ENCODE data around the gene KIF1C. TPM values are rescaled to one million over a fixed set of nuclear protein-coding genes. Genes with fewer than 3 reads are reported as not detected.

Gene KIF1C
- total RNA-seq, 6 experiments from 2014 or later, result 59.8 to 112 (median 99.3) TPM

GRCh38 chr17:5045496-5045895 lies 47.7 kb downstream of the KIF1C start:
- no peaks in the 10 kb centered on the region for H3K4me1 ChIP-seq
- no peak for TF ChIP-seq CTCF (IDR thresholded peaks at IDR 0.05)
- TF ChIP-seq POLR2A (IDR thresholded peaks at IDR 0.05), result no peak
- DNase-seq (no peak), ATAC-seq (no peak)
- H3K36me3 ChIP-seq, result no peaks in the 10 kb centered on the region
- no peak overlapping the region for H3K4me3 ChIP-seq
- no peaks in the 10 kb centered on the region for H3K9me3 ChIP-seq
- H3K27me3 ChIP-seq, result no peaks in the 10 kb centered on the region
- 83% methylated on average over 6 of the region's 6 CpGs for WGBS (ENCODE audit: insufficient coverage, low coverage, low lambda C conversion rate, missing lambda C conversion rate)
- H3K27ac ChIP-seq, result no peak overlapping the region
- intact Hi-C loops (cut with DNase I), result no loop called here

- intact Hi-C loops (cut with DNase I), result no loop called here
- Histone ChIP-seq H3K9me3 (no peaks in the 10 kb centered on the region), H3K4me3 (no peak overlapping the region), H3K36me3 (no peaks in the 10 kb centered on the region), H3K4me1 (no peaks in the 10 kb centered on the region), H3K27ac (no peak overlapping the region), H3K27me3 (no peaks in the 10 kb centered on the region)
- 37% methylated on average over 2 of the region's 2 CpGs for WGBS (ENCODE audit: insufficient coverage, low coverage, low lambda C conversion rate, missing lambda C conversion rate)
- ATAC-seq (no peak), DNase-seq (no peak)
- TF ChIP-seq POLR2A (IDR thresholded peaks at IDR 0.05) (no peak), CTCF (IDR thresholded peaks at IDR 0.05) (no peak)
Observed at GRCh38 chr17:5047446-5047845, 49.7 kb downstream of the KIF1C start.

DNA sequence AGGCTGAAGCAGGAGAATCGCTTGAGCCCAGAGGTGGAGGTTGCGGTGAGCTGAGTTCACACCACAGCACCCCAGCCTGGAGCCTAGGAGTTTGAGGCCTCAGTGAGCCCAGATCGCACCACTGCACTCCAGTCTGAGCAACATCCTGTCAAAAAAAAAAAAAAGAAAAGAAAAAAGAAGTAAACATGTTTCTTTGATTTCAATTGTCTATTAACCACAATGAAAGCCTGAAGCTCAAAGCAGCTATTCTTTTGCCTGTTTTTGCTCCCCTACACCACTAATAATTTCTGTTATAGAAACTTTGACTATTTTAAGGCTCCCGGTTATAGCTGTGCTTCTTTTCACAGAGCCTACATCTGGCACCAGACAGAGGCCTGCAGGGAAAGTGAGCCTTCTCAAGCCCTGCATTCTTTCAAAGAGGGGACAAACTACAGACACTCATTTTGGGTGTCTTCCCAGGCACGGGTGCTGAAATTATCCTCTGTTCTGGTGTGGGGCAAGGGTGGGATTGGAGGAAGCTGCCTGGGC lies 51.6 kb downstream of the KIF1C start:
- Histone ChIP-seq H3K27ac (peak overlapping the region in 2 of 3 donors; percentile 47 to 63), H3K36me3 (no peaks in the 10 kb centered on the region), H3K27me3 (no peaks in the 10 kb centered on the region), H3K4me3 (no peak overlapping the region), H3K9me3 (no peaks in the 10 kb centered on the region), H3K4me1 (no peaks in the 10 kb centered on the region)
- ATAC-seq (peak; percentile 39 to 58 (median 50)), DNase-seq (no peak)
- WGBS (ENCODE audit: insufficient coverage, low coverage, low lambda C conversion rate, missing lambda C conversion rate), result 59% methylated on average over 3 of the region's 5 CpGs
- intact Hi-C loops (cut with DNase I), result no loop called here
- TF ChIP-seq POLR2A (IDR thresholded peaks at IDR 0.05), result no peak
- TF ChIP-seq CTCF (IDR thresholded peaks at IDR 0.05), result no peak

DNA sequence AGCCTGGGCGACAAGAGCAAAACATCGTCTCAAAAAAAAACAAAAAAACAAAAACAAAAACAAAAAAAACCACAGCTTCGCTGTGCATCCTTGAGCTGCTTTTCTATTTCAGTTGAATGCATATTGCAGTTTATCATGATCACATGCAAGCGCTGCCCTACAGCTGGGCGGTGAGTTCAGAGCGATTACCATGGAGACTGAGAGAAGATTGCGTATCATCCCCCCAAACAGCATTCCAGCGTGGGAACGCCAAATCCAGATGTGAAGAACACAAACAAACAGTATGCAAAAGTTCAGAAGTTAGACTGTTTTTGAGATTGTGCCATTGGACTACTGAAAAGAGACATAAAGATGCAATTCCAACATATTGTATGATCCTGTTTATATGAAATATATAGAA lies 52.5 kb downstream of the KIF1C start:
- intact Hi-C loops (cut with DNase I), result no loop called here
- no peaks in the 10 kb centered on the region for H3K9me3 ChIP-seq
- WGBS (ENCODE audit: insufficient coverage, low coverage, low lambda C conversion rate, missing lambda C conversion rate), result 69% methylated on average over 9 of the region's 9 CpGs

More for the DNA sequence above, 52.5 kb downstream of the KIF1C start:
- H3K36me3 ChIP-seq, result no peaks in the 10 kb centered on the region
- no peak for DNase-seq
- no peak for ATAC-seq
- H3K27ac ChIP-seq, result no peak overlapping the region
- H3K4me1 ChIP-seq, result no peaks in the 10 kb centered on the region
- H3K27me3 ChIP-seq, result no peaks in the 10 kb centered on the region
- no peak for TF ChIP-seq POLR2A (IDR thresholded peaks at IDR 0.05)
- no peak for TF ChIP-seq CTCF (IDR thresholded peaks at IDR 0.05)
- H3K4me3 ChIP-seq, result no peak overlapping the region

Data from right lobe of liver (tissue), 6 donors.